ENCODE results near the gene PTBP3.
"Not testable (repeated sequence)": the region's sequence is repeated elsewhere in the genome, so short reads cannot be mapped to it uniquely, and the experiment has no call there.

The PTBP3 gene

GRCh38 chr9:112371060-112371459, 37.6 kb upstream of the PTBP3 start:
- Mint-ChIP-seq H3K4me3 (no peak overlapping the region), H3K9me3 (peaks cover 56% of the 10 kb centered on the region), H3K27ac (no peak overlapping the region), H3K36me3 (ENCODE audit: low read depth) (peaks cover 56% of the 10 kb centered on the region), H3K4me1 (no peaks in the 10 kb centered on the region), H3K27me3 (ENCODE audit: low read depth) (no peaks in the 10 kb centered on the region)
- no peak for TF ChIP-seq CTCF (IDR thresholded peaks at IDR 0.05; ENCODE audit: unreplicated experiment in 3 of 3)

GRCh38 chr9:112369817-112370216, 36.4 kb upstream of the PTBP3 start:
- Mint-ChIP-seq H3K36me3 (ENCODE audit: low read depth) (peaks cover 57% of the 10 kb centered on the region), H3K27me3 (ENCODE audit: low read depth) (no peaks in the 10 kb centered on the region), H3K9me3 (peaks cover 59% of the 10 kb centered on the region), H3K4me1 (no peaks in the 10 kb centered on the region), H3K27ac (no peak overlapping the region), H3K4me3 (no peak overlapping the region)
- TF ChIP-seq CTCF (IDR thresholded peaks at IDR 0.05; ENCODE audit: unreplicated experiment in 3 of 3), result no peak

GRCh38 chr9:112367465-112367864, 34.0 kb upstream of the PTBP3 start:
- Mint-ChIP-seq H3K4me1 (no peaks in the 10 kb centered on the region), H3K36me3 (ENCODE audit: low read depth) (peaks cover 40% of the 10 kb centered on the region), H3K4me3 (no peak overlapping the region), H3K27me3 (ENCODE audit: low read depth) (no peaks in the 10 kb centered on the region), H3K9me3 (peaks cover 48% of the 10 kb centered on the region), H3K27ac (no peak overlapping the region)
- no peak for TF ChIP-seq CTCF (IDR thresholded peaks at IDR 0.05; ENCODE audit: unreplicated experiment in 3 of 3)

GRCh38 chr9:112366591-112366990, 33.2 kb upstream of the PTBP3 start:
- no peak overlapping the region for H3K4me3 Mint-ChIP-seq
- no peak for TF ChIP-seq CTCF (IDR thresholded peaks at IDR 0.05; ENCODE audit: unreplicated experiment in 3 of 3)
- H3K27me3 Mint-ChIP-seq (ENCODE audit: low read depth), result no peaks in the 10 kb centered on the region
- peaks cover 46% of the 10 kb centered on the region for H3K9me3 Mint-ChIP-seq
- no peaks in the 10 kb centered on the region for H3K4me1 Mint-ChIP-seq
- H3K27ac Mint-ChIP-seq, result no peak overlapping the region
- H3K36me3 Mint-ChIP-seq (ENCODE audit: low read depth), result peaks cover 38% of the 10 kb centered on the region

- not testable (repeated sequence) for H3K4me1 Mint-ChIP-seq; H3K27ac Mint-ChIP-seq; H3K27me3 Mint-ChIP-seq (ENCODE audit: low read depth); H3K4me3 Mint-ChIP-seq
- peaks cover 40% of the 10 kb centered on the region for H3K9me3 Mint-ChIP-seq
- peaks cover 32% of the 10 kb centered on the region for H3K36me3 Mint-ChIP-seq (ENCODE audit: low read depth)
Observed at GRCh38 chr9:112365257-112365656, 31.8 kb upstream of the PTBP3 start.

- TF ChIP-seq CTCF (IDR thresholded peaks at IDR 0.05; ENCODE audit: unreplicated experiment in 3 of 3), result no peak
- Mint-ChIP-seq H3K9me3 (peaks cover 35% of the 10 kb centered on the region), H3K4me1 (no peaks in the 10 kb centered on the region), H3K4me3 (no peak overlapping the region), H3K27ac (no peak overlapping the region), H3K27me3 (ENCODE audit: low read depth) (no peaks in the 10 kb centered on the region), H3K36me3 (ENCODE audit: low read depth) (peaks cover 28% of the 10 kb centered on the region)
Observed at GRCh38 chr9:112364761-112365160, 31.3 kb upstream of the PTBP3 start.
